ENCODE data around the gene GTF2A2. TPM values are rescaled to one million over a fixed set of nuclear protein-coding genes. Genes with fewer than 3 reads are reported as not detected.
"Not testable (repeated sequence)": the region's sequence is repeated elsewhere in the genome, so short reads cannot be mapped to it uniquely, and the experiment has no call there.

GTF2A2 gene
- total RNA-seq, 2 donors from 2014 or later, result 35.9 to 74.8 TPM

DNA sequence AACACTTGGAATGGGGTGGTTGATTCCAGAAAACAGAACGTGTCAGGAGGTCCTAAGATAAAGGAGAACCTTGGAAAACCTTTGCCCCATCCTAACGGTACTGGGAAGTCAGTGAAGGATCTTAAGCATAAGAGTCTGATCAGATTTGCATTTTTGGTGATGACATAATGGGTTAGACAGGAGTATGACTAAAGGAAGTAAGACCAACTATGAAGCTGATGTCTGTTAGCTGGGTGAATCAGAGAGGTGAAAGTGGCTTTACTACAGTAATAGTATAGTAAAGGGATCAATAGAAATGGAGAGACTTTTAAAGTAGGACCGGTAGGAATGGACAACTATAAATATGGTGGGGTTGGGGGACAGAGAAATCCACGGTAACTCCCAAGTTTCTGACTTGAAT lies 12.6 kb downstream of the GTF2A2 start:
- Histone ChIP-seq H3K27ac (no peak overlapping the region), H3K4me1 (peaks cover 0 to under 1% of the 10 kb centered on the region in 2 donors), H3K36me3 (peaks cover 46% of the 10 kb centered on the region), H3K4me3 (no peak overlapping the region), H3K27me3 (no peaks in the 10 kb centered on the region), H3K9me3 (no peaks in the 10 kb centered on the region)
- TF ChIP-seq, protein P1, sequence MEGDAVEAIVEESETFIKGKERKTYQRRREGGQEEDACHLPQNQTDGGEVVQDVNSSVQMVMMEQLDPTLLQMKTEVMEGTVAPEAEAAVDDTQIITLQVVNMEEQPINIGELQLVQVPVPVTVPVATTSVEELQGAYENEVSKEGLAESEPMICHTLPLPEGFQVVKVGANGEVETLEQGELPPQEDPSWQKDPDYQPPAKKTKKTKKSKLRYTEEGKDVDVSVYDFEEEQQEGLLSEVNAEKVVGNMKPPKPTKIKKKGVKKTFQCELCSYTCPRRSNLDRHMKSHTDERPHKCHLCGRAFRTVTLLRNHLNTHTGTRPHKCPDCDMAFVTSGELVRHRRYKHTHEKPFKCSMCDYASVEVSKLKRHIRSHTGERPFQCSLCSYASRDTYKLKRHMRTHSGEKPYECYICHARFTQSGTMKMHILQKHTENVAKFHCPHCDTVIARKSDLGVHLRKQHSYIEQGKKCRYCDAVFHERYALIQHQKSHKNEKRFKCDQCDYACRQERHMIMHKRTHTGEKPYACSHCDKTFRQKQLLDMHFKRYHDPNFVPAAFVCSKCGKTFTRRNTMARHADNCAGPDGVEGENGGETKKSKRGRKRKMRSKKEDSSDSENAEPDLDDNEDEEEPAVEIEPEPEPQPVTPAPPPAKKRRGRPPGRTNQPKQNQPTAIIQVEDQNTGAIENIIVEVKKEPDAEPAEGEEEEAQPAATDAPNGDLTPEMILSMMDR (IDR thresholded peaks at IDR 0.05), result no peak
- no peak for DNase-seq (ENCODE audit: low spot score)

DNA sequence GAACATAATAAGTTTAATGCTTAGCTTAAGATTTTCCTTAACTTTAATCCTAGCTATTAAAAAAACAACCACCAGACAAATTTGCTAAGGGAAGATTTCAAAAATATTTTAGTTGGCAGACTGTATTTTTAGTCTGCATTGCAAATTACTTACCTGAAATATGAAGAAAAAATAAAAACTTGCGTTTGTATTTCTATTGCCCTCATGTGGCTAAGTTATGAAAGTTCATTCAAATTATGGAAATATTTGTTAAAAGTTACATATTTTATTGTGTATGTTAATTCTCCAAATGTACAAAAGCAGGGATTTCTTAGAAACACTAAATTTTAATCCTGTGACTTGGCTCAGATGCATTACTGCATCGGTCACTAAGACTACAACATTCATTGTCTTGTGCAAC lies 15.0 kb downstream of the GTF2A2 start:
- Histone ChIP-seq H3K9me3 (no peaks in the 10 kb centered on the region), H3K4me1 (no peaks in the 10 kb centered on the region), H3K36me3 (peaks cover 52% of the 10 kb centered on the region), H3K27me3 (no peaks in the 10 kb centered on the region), H3K27ac (no peak overlapping the region), H3K4me3 (no peak overlapping the region)
- DNase-seq (ENCODE audit: low spot score), result no peak
- TF ChIP-seq, protein P1 (IDR thresholded peaks at IDR 0.05), result peak in 1 of 2 donors; percentile 15

DNA sequence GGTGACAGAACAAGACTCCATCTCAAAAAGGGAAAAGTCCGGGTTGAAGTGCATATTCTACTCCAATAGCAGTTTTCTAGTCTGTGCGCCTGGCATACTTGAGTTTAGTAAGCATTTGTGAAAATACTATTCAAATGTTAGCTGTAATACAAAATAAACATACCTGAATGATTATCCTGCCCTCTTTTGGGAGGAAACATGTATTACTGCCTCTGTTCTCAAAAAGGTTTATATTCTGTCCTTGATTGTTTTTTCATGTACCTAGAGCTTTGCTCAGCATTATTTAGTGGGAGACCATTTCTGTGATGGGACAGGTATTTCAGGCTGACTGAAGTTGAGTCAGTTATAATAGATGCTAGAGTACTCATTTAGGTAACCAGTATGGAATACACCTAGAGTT lies 19.8 kb downstream of the GTF2A2 start:
- H3K27me3 ChIP-seq; H3K27ac ChIP-seq; H3K4me3 ChIP-seq; DNase-seq (ENCODE audit: low spot score); H3K9me3 ChIP-seq; H3K4me1 ChIP-seq: not testable (repeated sequence)
- H3K36me3 ChIP-seq, result peaks cover 21% of the 10 kb centered on the region

DNA sequence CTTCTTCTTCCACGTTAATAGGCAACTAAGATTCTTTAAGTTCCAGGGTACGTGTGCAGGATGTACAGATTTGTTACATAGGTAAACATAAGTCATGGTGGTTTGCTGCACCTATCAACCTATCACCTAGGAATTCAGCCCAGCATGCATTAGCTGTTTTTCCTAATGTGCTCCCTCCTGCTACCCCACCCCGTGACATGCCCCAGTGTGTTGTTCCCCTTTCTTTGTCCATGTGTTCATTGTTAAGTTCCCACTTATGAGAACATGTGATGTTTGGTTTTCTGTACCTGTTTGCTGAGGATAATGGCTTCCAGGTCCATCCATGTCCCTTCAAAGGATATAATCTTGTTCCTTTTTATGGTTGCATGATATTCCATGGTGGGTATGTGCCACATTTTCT lies 21.1 kb downstream of the GTF2A2 start:
- no peak overlapping the region for H3K27ac ChIP-seq
- H3K27me3 ChIP-seq, result no peaks in the 10 kb centered on the region
- DNase-seq (ENCODE audit: low spot score), result no peak
- H3K4me1 ChIP-seq, result no peaks in the 10 kb centered on the region
- no peaks in the 10 kb centered on the region for H3K9me3 ChIP-seq
- TF ChIP-seq, protein P1 (IDR thresholded peaks at IDR 0.05), result no peak
- no peak overlapping the region for H3K4me3 ChIP-seq
- H3K36me3 ChIP-seq, result peaks cover 21% of the 10 kb centered on the region

DNA sequence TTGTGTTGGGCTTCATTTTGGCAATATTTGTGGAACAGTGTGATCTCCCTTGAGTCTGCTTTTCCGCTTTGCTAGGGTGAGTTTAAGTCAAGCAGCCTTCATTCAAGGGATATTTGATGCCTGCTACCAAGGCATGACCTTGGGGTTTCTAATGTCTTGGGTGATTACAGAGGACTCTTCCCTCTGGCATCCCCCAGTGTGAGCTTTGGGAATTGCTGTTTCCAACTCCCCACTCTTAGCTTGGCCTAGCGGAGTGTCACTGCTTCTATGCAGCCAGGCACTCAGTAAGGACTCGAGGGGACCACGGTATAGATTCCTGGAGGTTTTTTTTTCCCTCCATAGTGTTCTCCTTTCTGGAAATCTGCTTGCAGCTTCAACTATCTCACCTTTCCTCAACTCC lies 24.6 kb downstream of the GTF2A2 start:
- TF ChIP-seq, protein P1 (IDR thresholded peaks at IDR 0.05), result no peak
- Histone ChIP-seq H3K27me3 (no peaks in the 10 kb centered on the region), H3K4me1 (no peaks in the 10 kb centered on the region), H3K4me3 (no peak overlapping the region), H3K36me3 (no peaks in the 10 kb centered on the region), H3K27ac (no peak overlapping the region), H3K9me3 (no peaks in the 10 kb centered on the region)
- DNase-seq (ENCODE audit: low spot score), result no peak

DNA sequence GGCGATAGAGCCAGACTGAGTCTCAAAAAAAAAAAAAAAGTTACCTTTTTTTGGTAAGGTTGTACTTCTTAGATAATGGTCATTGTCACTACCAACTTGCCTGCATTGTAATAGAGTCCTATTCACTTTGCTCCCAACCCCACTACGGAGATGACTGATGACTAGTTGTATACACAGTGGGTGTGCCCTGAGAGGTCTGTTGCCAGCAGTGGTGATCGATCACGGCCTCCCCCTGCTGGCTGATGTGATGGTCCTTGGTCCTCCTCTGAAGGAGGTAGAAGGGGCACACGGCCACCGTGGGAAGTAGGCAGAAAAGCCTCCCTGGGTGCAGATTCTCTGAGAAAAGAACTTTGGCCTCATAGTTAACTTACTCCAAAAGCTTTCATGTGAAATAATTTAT lies 35.0 kb downstream of the GTF2A2 start:
- no peak for DNase-seq (ENCODE audit: low spot score)
- Histone ChIP-seq H3K9me3 (no peaks in the 10 kb centered on the region), H3K27me3 (no peaks in the 10 kb centered on the region), H3K36me3 (no peaks in the 10 kb centered on the region), H3K27ac (no peak overlapping the region), H3K4me1 (no peaks in the 10 kb centered on the region), H3K4me3 (no peak overlapping the region)
- TF ChIP-seq, protein P1 (IDR thresholded peaks at IDR 0.05), result peak in 1 of 2 donors; percentile 39

Data from right atrium auricular region (tissue), 2 donors.